Ovary (tissue), 9 donors: ENCODE measurements around the gene ATRNL1. TPM values are rescaled to one million over a fixed set of nuclear protein-coding genes. Genes with fewer than 3 reads are reported as not detected.

Experiments used
- DNase-seq, 5 donors: peaks; one replicate each; pipeline ENCODE4 v3.0.0-alpha.2; 2019 to 2020
- H3K27ac ChIP-seq, 2 donors: fragments of 200-600 bp; one replicate each; pipeline versions ENCODE4 v1.5.1 to v1.8.0; 2019 to 2022
- H3K27me3 ChIP-seq: fragments of 200-600 bp; one replicate; pipeline ENCODE4 v1.8.0; 2022
- H3K36me3 ChIP-seq: fragments of 200-600 bp; sonication (generic); one replicate; pipeline ENCODE4 v1.5.1; 2019
- H3K4me1 ChIP-seq: one replicate; pipeline ENCODE4 v1.8.1; 2013; ENCODE audit warnings: mild to moderate bottlenecking, moderate library complexity; ENCODE audit not compliant: insufficient read depth
- H3K4me3 ChIP-seq: fragments of 200-600 bp; sonication (generic); one replicate; pipeline ENCODE4 v1.5.1; 2017
- H3K9me3 ChIP-seq, 2 donors: fragments of 200-600 bp in 1 of 2; sonication (generic) in 1 of 2; one replicate each; pipeline versions ENCODE4 v1.5.1 to v1.8.1; 2013 to 2019; ENCODE audit warnings: mild to moderate bottlenecking in 1 of 2, moderate library complexity in 1 of 2
- CTCF ChIP-seq, 3 donors: fragments of 450-650 bp in 2 of 3; fragments of 200-600 bp in 1 of 3; IDR thresholded peaks; one replicate each; pipeline versions ENCODE4 v1.5.1 to v1.8.0; 2016 to 2022; ENCODE audit warnings: antibody characterized with exemption in 3 of 3, mild to moderate bottlenecking in 1 of 3
- EP300 ChIP-seq: sonication (generic); formaldehyde crosslinking; IDR thresholded peaks from one replicate; pipeline ENCODE4 v1.6.1; 2017; ENCODE audit warnings: antibody characterized with exemption
- POLR2A ChIP-seq: fragments of 450-650 bp; IDR thresholded peaks from one replicate; pipeline ENCODE4 v1.6.1; 2017; ENCODE audit warnings: antibody characterized with exemption, mild to moderate bottlenecking, moderate library complexity
- WGBS, 3 donors: extraction: QIAGEN DNeasy Blood & Tissue Kit in 1 of 3; methylation state at CpG; one replicate each; pipeline versions ENCODE4 v1.1.5 to v1.1.7; 2013 to 2017; 5-methylcytosine and 5-hydroxymethylcytosine counted together
- intact Hi-C, 4 donors: fragments of 100-400 bp; cut with DNase I; formaldehyde crosslinking; loops; one replicate each; pipeline versions ENCODE4 v1.11.0 to v1.15.1; 2022 to 2023
- polyA plus RNA-seq, 2 donors: library from polyadenylated mRNA; stranded (reverse); fragments of 200-250 nt in 1 of 2; fragments of 350-450 nt in 1 of 2; fragmentation: Illumina TruSeq in 1 of 2; extraction: RNeasy Lipid Tissue Mini Kit (QIAGEN cat#74804) in 1 of 2; gene quantifications; one replicate each; pipeline ENCODE4 v1.2.3, GENCODE V29; 2013 to 2014
- total RNA-seq, 7 donors: library from RNA; depleted of rRNA in 2 of 7; stranded (reverse); fragments of >200 nt in 2 of 7; fragmentation: NEBNext Ultra II Directional in 3 of 7; extraction: Animal tissue kit (Norgen Biotek cat#: 25700) in 3 of 7; gene quantifications; one replicate each; pipeline versions ENCODE4 v1.1.0 to v1.2.4, GENCODE V29; 2016 to 2023
- donor health status: DM: no; HTN: no; CAD: no; lungs with moderate emphysema.
- donor health status: DM: no; HTN: no; CAD: no.
- donor health status: Bipolar disorder and iron deficiency.
- donor health status: DM: yes; HTN: yes; CAD: no.
- donor health status: DM: no; HTN: no; CAD: no.
- donor health status: DM: yes; HTN: yes; CAD: no.

The ATRNL1 gene
- total and polyA plus RNA-seq, 9 donors, result 8.1 to 119 (median 77.8) TPM

GRCh38 chr10:115903207-115903606, 810.0 kb downstream of the ATRNL1 start:
- no peaks in the 10 kb centered on the region for H3K36me3 ChIP-seq
- TF ChIP-seq POLR2A (no peak), EP300 (no peak), CTCF (IDR thresholded peaks at IDR 0.05) (no peak)
- no peak overlapping the region for H3K4me3 ChIP-seq
- DNase-seq, result no peak
- intact Hi-C loops, result no loop called here
- H3K27me3 ChIP-seq, result no peaks in the 10 kb centered on the region
- no peak overlapping the region for H3K27ac ChIP-seq
- 16 to 30% (median 27%) methylated on average over 1 of the region's 1 CpG for WGBS, 3 donors
- no peaks in the 10 kb centered on the region for H3K4me1 ChIP-seq
- no peaks in the 10 kb centered on the region for H3K9me3 ChIP-seq

- no peak for DNase-seq
- no peaks in the 10 kb centered on the region for H3K9me3 ChIP-seq
- H3K4me1 ChIP-seq, result no peaks in the 10 kb centered on the region
- WGBS, 3 donors, result 96 to 97% (median 97%) methylated on average over 3 of the region's 3 CpGs
- no peak overlapping the region for H3K27ac ChIP-seq
- no peaks in the 10 kb centered on the region for H3K27me3 ChIP-seq
- no peak overlapping the region for H3K4me3 ChIP-seq
- TF ChIP-seq EP300, result no peak
- TF ChIP-seq POLR2A, result no peak
- TF ChIP-seq CTCF (IDR thresholded peaks at IDR 0.05), result no peak
- H3K36me3 ChIP-seq, result no peaks in the 10 kb centered on the region
- intact Hi-C loops, result no loop called here
These were observed 810.7 kb downstream of the ATRNL1 start for GRCh38 chr10:115903845-115904244.

- no peaks in the 10 kb centered on the region for H3K36me3 ChIP-seq
- H3K9me3 ChIP-seq, result no peaks in the 10 kb centered on the region
- H3K27me3 ChIP-seq, result no peaks in the 10 kb centered on the region
- WGBS, 3 donors, result 93 to 97% (median 95%) methylated on average over 5 of the region's 5 CpGs
- TF ChIP-seq CTCF (IDR thresholded peaks at IDR 0.05), result no peak
- TF ChIP-seq EP300, result no peak
- no peak for TF ChIP-seq POLR2A
- intact Hi-C loops, result no loop called here
- no peak for DNase-seq
- no peak overlapping the region for H3K27ac ChIP-seq
- no peaks in the 10 kb centered on the region for H3K4me1 ChIP-seq
- no peak overlapping the region for H3K4me3 ChIP-seq
These were observed 815.9 kb downstream of the ATRNL1 start for GRCh38 chr10:115909037-115909436.

GRCh38 chr10:115909962-115910731, 817.0 kb downstream of the ATRNL1 start:
- Histone ChIP-seq H3K4me1 (no peaks in the 10 kb centered on the region), H3K27ac (no peak overlapping the region), H3K9me3 (no peaks in the 10 kb centered on the region), H3K4me3 (no peak overlapping the region), H3K36me3 (no peaks in the 10 kb centered on the region), H3K27me3 (no peaks in the 10 kb centered on the region)
- intact Hi-C loops, result no loop called here
- no peak for DNase-seq
- 87 to 93% (median 89%) methylated on average over 4 of the region's 4 CpGs for WGBS, 3 donors
- TF ChIP-seq CTCF (IDR thresholded peaks at IDR 0.05), result no peak
- TF ChIP-seq POLR2A, result no peak
- TF ChIP-seq EP300, result no peak
